ENCODE measurements around the gene SEMA4A. TPM values are rescaled to one million over a fixed set of nuclear protein-coding genes. Genes with fewer than 3 reads are reported as not detected.

The SEMA4A gene
- total RNA-seq, 1 donor from 2014 or later, result 12.7 TPM

DNA sequence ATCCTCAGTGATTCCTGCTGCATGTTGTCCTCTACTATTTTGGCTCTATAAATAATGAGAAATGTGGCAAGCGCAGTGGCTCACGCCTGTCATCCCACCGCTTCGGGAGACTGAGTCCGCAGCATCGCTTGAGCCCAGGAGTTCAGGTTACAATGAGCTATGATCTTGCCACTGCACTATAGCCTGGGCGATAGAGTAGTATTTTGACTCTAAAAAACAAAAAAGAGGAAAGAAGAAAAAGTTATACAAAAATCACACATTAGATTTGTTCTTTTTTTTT, 39.8 kb downstream of the SEMA4A start:
- peaks cover 46% of the 10 kb centered on the region for H3K4me1 Mint-ChIP-seq
- H3K36me3 Mint-ChIP-seq (ENCODE audit: low read depth), result peaks cover 36% of the 10 kb centered on the region

DNA sequence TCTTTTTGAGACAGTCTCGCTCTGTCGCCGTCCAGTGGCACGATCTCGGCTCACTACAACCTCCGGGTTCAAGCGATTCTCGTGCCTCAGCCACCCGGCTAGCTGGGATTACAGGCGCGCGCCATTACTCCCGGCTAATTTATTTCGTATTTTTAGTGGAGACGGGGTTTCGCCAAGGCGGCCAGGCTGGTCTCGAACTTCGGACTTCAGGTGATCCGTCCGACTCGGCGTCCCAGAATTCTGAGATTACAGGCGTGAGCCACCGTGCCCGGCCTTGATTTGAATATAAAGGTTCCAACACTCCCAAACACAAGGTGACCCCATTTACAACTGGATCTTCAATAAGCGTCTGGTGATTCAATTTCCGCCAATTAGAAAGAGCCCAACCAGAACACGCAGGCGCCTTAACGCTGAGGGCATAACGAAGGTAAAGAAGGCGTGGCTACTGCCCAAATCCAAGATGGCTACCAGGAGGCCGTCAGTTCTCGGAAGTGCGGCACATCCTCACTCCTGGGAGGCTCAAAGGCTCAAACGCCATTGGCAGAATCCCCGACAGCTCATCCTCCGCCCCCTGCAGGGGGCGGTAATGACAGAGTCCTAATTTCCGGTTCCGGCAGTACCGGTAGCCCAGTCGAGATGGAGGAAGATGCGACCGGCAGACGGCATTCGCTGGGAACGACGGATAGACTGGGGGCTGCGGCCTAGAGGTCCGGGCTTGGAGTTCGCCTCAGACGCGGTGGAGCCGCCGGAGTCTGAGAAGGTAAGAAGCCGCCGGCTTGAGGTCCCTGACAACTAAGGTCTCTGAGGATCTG, 40.3 kb downstream of the SEMA4A start, which contains the start of gene SLC25A44:
TSS of gene SLC25A44 (plus strand) at position 617 of the 812 bp plus-strand sequence. CDS start 5,744 bp downstream, outside the sequence.
- H3K9me3 Mint-ChIP-seq, result no peaks in the 10 kb centered on the region
- H3K36me3 Mint-ChIP-seq (ENCODE audit: low read depth), result peaks cover 40% of the 10 kb centered on the region
- H3K27ac Mint-ChIP-seq, result peak within 1 kb of the TSS; percentile 97
- intact Hi-C loops (cut with micrococcal nuclease), result loop anchor here (1.0 to 10.0 kb wide), 8 partner anchors 20 to 561 kb away; partner anchors contain the start of genes HDGF, LAMTOR2, PMF1 and SMG5
- H3K27me3 Mint-ChIP-seq, result no peaks in the 10 kb centered on the region
- peak within 1 kb of the TSS; percentile 100 for H3K4me3 Mint-ChIP-seq
- H3K4me1 Mint-ChIP-seq, result peaks cover 52% of the 10 kb centered on the region
- DNase-seq, result peak; percentile 99

More for the DNA sequence above, 39.8 kb downstream of the SEMA4A start:
- intact Hi-C loops (cut with micrococcal nuclease), result loop anchor here (1.0 to 10.0 kb wide), 7 partner anchors 20 to 562 kb away; partner anchors contain the start of genes HDGF, PMF1 and SMG5
- no peaks in the 10 kb centered on the region for H3K27me3 Mint-ChIP-seq
- H3K4me3 Mint-ChIP-seq, result peak overlapping the region; percentile 100
- H3K27ac Mint-ChIP-seq, result peak overlapping the region; percentile 97
- no peaks in the 10 kb centered on the region for H3K9me3 Mint-ChIP-seq
- DNase-seq, result no peak

DNA sequence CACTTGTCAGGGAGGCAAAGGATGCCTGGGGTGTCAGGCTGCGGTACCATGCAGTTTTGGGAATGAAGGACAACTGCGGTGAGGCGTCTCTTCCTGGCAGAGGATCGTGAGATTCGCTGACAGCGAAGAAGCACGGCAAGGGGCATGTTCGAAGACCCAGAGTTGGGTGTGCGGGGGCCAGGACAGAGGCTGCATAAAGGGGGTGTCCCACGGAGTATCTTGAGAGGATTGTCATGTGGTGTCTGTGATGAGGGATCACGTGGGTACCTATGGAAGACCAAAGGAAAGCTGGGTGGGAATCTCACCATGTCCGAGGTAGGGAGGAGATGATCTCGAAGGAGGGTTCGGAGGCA, 40.9 kb downstream of the SEMA4A start:
- intact Hi-C loops (cut with micrococcal nuclease), result loop anchor here (1.0 to 10.0 kb wide), 3 partner anchors 140 to 561 kb away; partner anchors contain the start of genes HDGF and LAMTOR2
- peak overlapping the region; percentile 97 for H3K27ac Mint-ChIP-seq
- peak overlapping the region; percentile 100 for H3K4me3 Mint-ChIP-seq
- H3K9me3 Mint-ChIP-seq, result no peaks in the 10 kb centered on the region
- H3K36me3 Mint-ChIP-seq (ENCODE audit: low read depth), result peaks cover 46% of the 10 kb centered on the region
- DNase-seq, result no peak
- peaks cover 58% of the 10 kb centered on the region for H3K4me1 Mint-ChIP-seq
- H3K27me3 Mint-ChIP-seq, result no peaks in the 10 kb centered on the region

DNA sequence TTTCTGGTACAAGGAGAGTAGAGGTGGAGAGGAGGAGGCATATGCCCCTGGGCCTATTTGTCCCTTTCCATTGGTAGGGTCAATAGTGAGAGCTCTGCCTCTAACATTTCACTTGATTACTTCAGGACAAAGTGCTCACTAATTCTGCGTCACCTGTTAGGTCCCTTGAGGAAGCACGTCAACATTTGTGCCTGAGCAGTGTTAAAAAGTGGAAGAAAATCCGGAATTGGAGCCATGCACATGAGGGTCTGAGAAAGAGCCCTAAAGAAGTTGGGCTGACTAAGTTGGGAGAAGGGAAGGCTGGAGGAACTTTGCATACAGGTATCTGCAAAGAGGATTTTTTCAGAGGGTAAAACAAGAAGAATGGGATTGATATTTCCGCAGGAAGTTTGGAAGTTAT, 42.5 kb downstream of the SEMA4A start:
- peak overlapping the region; percentile 100 for H3K4me3 Mint-ChIP-seq
- no peaks in the 10 kb centered on the region for H3K27me3 Mint-ChIP-seq
- no peak for DNase-seq
- H3K27ac Mint-ChIP-seq, result peak overlapping the region; percentile 35
- no peaks in the 10 kb centered on the region for H3K9me3 Mint-ChIP-seq
- H3K36me3 Mint-ChIP-seq (ENCODE audit: low read depth), result peaks cover 59% of the 10 kb centered on the region
- H3K4me1 Mint-ChIP-seq, result peaks cover 71% of the 10 kb centered on the region
- intact Hi-C loops (cut with micrococcal nuclease), result loop anchor here (5.0 to 10.0 kb wide), 3 partner anchors 34 to 559 kb away; partner anchors contain the start of gene HDGF

DNA sequence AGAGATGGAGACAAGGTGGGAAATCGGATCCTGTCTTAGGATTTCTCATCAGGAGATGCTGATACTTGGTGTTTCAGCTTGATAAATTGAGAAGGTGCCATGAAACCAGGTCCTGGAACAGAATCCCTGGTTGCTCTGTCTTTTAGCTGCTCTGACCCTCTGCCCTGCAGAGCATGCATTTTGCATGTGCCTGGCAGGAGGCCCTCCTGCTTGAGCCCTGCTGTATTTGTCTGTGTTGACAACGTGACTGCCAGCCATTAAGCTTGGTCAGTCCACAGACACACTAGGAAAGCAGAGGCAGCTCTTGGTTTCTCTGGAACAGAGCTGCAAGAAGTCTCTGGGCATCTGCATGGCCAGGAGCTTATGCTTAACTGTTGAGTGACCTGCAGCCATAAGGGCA, 43.1 kb downstream of the SEMA4A start:
- Mint-ChIP-seq H3K36me3 (ENCODE audit: low read depth) (peaks cover 59% of the 10 kb centered on the region), H3K4me3 (peak overlapping the region; percentile 100), H3K27me3 (no peaks in the 10 kb centered on the region), H3K27ac (peak overlapping the region; percentile 82), H3K9me3 (no peaks in the 10 kb centered on the region), H3K4me1 (peaks cover 71% of the 10 kb centered on the region)
- intact Hi-C loops (cut with micrococcal nuclease), result loop anchor here (5.0 to 10.0 kb wide), 3 partner anchors 34 to 558 kb away; partner anchors contain the start of gene HDGF
- DNase-seq, result no peak

DNA sequence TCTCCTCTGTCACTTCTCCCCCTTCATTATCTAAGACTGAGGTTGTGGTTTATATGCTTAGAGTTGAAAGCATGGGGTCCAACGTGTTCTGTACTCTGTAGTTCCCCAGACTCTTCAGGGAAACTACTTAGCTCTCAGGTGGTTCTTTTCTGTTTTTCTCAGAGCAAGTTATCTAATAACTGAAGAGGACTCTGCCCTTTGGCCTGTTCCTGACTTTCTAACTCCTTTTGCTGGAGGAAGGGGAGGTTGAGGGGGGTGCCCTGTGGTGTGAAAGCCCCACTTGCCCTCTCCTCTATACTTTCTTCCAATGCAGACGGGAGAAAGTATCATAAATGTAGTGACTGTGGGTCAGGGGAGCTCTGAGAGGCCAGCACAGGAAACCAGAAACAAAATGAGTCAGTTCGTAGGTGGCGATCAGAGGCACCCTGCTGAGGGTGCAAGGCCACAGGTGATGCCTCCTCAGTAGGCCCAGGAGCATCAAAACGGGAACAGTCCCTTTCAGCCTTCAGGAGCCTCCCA, 45.5 kb downstream of the SEMA4A start:
- intact Hi-C loops (cut with micrococcal nuclease), result loop anchor here (1.0 to 10.0 kb wide), 5 partner anchors 14 to 556 kb away; partner anchors contain the start of genes HDGF and PMF1
- peaks cover 54% of the 10 kb centered on the region for H3K4me1 Mint-ChIP-seq
- no peaks in the 10 kb centered on the region for H3K27me3 Mint-ChIP-seq
- H3K4me3 Mint-ChIP-seq, result no peak overlapping the region
- H3K36me3 Mint-ChIP-seq (ENCODE audit: low read depth), result peaks cover 56% of the 10 kb centered on the region
- H3K9me3 Mint-ChIP-seq, result no peaks in the 10 kb centered on the region
- H3K27ac Mint-ChIP-seq, result peak overlapping the region; percentile 97
- peak; percentile 74 for DNase-seq

DNA sequence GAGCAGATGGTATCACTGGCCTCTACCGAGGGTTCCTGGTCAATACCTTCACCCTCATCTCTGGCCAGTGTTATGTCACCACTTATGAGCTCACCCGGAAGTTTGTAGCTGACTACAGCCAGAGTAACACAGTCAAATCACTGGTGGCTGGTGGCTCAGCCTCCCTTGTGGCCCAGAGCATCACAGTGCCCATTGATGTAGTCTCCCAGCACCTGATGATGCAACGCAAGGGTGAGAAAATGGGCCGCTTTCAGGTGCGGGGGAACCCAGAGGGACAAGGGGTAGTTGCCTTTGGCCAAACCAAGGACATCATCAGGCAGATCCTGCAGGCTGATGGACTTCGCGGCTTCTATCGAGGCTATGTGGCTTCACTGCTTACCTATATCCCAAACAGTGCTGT, 46.7 kb downstream of the SEMA4A start:
- Mint-ChIP-seq H3K27me3 (no peaks in the 10 kb centered on the region), H3K4me3 (no peak overlapping the region), H3K4me1 (peaks cover 51% of the 10 kb centered on the region), H3K9me3 (no peaks in the 10 kb centered on the region), H3K27ac (peak overlapping the region; percentile 97), H3K36me3 (ENCODE audit: low read depth) (peaks cover 56% of the 10 kb centered on the region)
- no peak for DNase-seq
- intact Hi-C loops (cut with micrococcal nuclease), result no loop called here

DNA sequence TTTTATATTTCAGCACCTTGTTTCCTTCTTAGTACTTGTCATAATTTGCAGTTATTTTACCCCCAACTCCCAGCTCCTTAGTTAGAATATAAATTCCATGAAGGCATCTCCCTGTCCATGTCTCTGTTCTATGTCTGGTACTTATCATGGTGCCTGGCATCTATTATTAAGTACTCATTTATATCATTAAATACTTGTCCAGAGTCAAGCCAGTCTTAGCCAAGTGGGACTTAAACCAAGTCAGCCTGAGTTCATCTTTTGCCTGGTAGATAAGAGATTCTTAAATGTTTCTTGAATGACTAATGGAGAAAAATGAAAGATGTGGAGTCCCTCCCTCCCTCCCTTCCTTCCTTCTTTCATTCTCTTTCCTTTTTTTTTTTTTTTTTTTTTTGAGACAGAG, 49.9 kb downstream of the SEMA4A start:
- no peak for DNase-seq
- Mint-ChIP-seq H3K27me3 (no peaks in the 10 kb centered on the region), H3K4me1 (peaks cover 32% of the 10 kb centered on the region), H3K9me3 (no peaks in the 10 kb centered on the region), H3K4me3 (no peak overlapping the region), H3K27ac (no peak overlapping the region), H3K36me3 (ENCODE audit: low read depth) (peaks cover 48% of the 10 kb centered on the region)
- intact Hi-C loops (cut with micrococcal nuclease), result no loop called here

DNA sequence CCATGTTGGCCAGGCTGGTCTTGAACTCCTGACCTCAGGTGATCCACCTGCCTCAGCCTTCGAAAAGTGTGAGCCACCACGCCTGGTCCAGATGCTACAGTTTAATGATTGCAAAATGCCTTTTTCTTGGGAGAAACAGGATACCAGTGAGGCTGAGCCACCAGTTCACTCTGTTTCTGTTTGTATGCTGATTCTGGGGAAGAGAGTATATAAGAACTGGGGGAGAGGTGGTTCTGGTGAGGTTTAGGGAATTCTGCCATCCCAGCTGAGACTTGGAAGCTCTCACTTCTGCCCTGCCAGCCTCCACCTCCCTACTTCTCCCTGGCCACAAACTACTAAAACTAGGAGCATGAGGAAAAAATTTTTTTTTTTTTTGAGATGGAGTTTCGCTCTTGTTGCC, 51.3 kb downstream of the SEMA4A start:
- intact Hi-C loops (cut with micrococcal nuclease), result no loop called here
- Mint-ChIP-seq H3K36me3 (ENCODE audit: low read depth) (peaks cover 48% of the 10 kb centered on the region), H3K9me3 (no peaks in the 10 kb centered on the region), H3K4me1 (peaks cover 22% of the 10 kb centered on the region), H3K4me3 (no peak overlapping the region), H3K27ac (no peak overlapping the region), H3K27me3 (no peaks in the 10 kb centered on the region)
- DNase-seq, result no peak

DNA sequence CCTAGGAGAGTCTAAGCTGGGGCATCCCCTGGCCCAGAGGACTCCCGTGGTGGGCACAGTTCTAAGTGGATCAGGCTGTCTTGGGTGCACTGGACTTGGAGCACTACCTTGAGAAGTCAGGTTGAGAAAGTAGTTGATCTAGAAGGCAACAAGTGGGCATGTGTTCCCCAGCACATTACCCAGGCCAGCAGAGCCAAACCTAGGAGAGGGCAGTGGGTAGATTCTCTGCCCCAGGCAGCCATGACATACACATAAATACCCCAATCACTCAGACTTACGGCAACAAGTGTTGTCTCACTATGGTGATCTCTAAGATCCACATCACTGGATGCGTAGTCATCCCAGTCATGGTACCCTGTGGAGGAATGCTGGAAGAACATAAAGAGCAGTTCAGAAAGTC, 57.9 kb downstream of the SEMA4A start:
- intact Hi-C loops (cut with micrococcal nuclease), result loop anchor here (10.0 kb wide), 1 partner anchor 294 kb away; the partner anchor contains the start of gene MEF2D
- H3K36me3 Mint-ChIP-seq (ENCODE audit: low read depth), result peaks cover 75% of the 10 kb centered on the region
- H3K27ac Mint-ChIP-seq, result peak overlapping the region; percentile 99
- H3K4me3 Mint-ChIP-seq, result no peak overlapping the region
- H3K9me3 Mint-ChIP-seq, result no peaks in the 10 kb centered on the region
- H3K27me3 Mint-ChIP-seq, result no peaks in the 10 kb centered on the region
- DNase-seq, result no peak
- peaks cover 31% of the 10 kb centered on the region for H3K4me1 Mint-ChIP-seq

DNA sequence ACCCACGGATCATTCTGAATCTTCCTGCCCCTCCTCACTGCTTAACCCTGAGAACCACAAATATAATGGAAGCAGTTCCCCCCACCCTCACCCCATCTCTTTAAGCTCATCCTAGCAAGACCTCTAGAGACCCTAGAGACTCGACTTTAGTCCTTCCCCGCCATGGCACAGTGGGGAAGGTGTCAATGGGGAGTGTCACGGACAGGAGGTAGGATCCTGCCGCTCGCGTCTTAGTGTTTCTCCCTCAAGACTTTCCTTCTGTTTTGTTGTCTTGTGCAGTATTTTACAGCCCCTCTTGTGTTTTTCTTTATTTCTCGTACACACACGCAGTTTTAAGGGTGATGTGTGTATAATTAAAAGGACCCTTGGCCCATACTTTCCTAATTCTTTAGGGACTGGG, 58.7 kb downstream of the SEMA4A start:
- Mint-ChIP-seq H3K4me3 (peak overlapping the region; percentile 98), H3K27ac (peak overlapping the region; percentile 99), H3K4me1 (peaks cover 31% of the 10 kb centered on the region), H3K27me3 (no peaks in the 10 kb centered on the region), H3K36me3 (ENCODE audit: low read depth) (peaks cover 71% of the 10 kb centered on the region), H3K9me3 (no peaks in the 10 kb centered on the region)
- intact Hi-C loops (cut with micrococcal nuclease), result loop anchor here (2.0 to 10.0 kb wide), 3 partner anchors 13 to 293 kb away; partner anchors contain the start of genes MEF2D and SMG5
- DNase-seq, result no peak

DNA sequence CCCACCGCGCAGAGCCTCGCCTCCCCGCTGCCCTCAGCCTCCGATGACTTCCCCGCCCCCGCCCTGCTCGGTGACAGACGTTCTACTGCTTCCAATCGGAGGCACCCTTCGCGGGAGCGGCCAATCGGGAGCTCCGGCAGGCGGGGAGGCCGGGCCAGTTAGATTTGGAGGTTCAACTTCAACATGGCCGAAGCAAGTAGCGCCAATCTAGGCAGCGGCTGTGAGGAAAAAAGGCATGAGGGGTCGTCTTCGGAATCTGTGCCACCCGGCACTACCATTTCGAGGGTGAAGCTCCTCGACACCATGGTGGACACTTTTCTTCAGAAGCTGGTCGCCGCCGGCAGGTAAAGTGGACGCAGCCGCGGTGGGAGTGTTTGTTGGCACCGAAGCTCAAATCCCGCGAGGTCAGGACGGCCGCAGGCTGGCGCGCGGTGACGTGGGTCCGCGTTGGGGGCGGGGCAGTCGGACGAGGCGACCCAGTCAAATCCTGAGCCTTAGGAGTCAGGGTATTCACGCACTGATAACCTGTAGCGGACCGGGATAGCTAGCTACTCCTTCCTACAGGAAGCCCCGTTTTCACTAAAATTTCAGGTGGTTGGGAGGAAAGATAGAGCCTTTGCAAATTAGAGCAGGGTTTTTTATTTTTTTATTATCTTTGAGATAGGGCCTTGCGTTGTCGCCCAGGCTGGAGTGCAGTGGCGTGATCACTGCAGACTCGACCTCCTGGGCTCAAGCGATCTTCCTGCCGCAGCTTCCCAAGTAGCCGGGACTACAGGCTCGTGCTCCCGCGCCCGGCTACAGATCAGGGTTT, 59.7 kb downstream of the SEMA4A start, which contains the start of gene PMF1:
TSS of gene PMF1 (plus strand) at position 175 of the 811 bp plus-strand sequence. CDS start at position 184, 9 bp downstream.
- Mint-ChIP-seq H3K9me3 (no peaks in the 10 kb centered on the region), H3K27me3 (no peaks in the 10 kb centered on the region), H3K4me3 (peak within 1 kb of the TSS; percentile 98), H3K4me1 (peaks cover 38% of the 10 kb centered on the region), H3K36me3 (ENCODE audit: low read depth) (peaks cover 70% of the 10 kb centered on the region), H3K27ac (peak within 1 kb of the TSS; percentile 99)
- peak; percentile 98 for DNase-seq
- intact Hi-C loops (cut with micrococcal nuclease), result loop anchor here (1.0 to 10.0 kb wide), 5 partner anchors 10 to 292 kb away; partner anchors contain the start of genes MEF2D and SMG5

DNA sequence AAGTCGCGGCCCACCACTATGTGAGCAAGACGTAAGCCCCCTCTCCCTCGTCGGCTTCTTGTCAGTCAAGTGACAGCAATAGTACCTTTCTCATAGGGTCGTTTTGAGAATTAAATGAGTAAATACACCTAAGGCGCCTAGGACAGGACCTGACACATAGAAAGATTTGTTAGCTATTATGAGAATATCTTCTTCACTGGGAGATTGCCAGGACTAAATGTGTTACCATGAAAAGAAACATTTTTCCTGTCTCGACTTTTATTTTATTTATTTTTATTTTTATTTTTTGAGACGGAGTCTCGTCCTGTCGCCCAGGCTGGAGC, 60.2 kb downstream of the SEMA4A start:
- Mint-ChIP-seq H3K4me3 (peak overlapping the region; percentile 98), H3K27me3 (no peaks in the 10 kb centered on the region), H3K9me3 (no peaks in the 10 kb centered on the region), H3K27ac (peak overlapping the region; percentile 99), H3K4me1 (peaks cover 42% of the 10 kb centered on the region), H3K36me3 (ENCODE audit: low read depth) (peaks cover 71% of the 10 kb centered on the region)
- intact Hi-C loops (cut with micrococcal nuclease), result loop anchor here (1.0 to 10.0 kb wide), 5 partner anchors 10 to 291 kb away; partner anchors contain the start of genes MEF2D and SMG5
- DNase-seq, result no peak

Measured in activated CD4-positive, alpha-beta T cell treated with anti-CD3 and anti-CD28 coated beads, Interleukin-2, amount 10 ng/mL, durations not matched to agents 24 days and 14 days (primary cell).